SU-DHL-6 (cell line): ENCODE measurements around the gene ST6GAL1.

Experiments used
- EZH2phosphoT487 ChIP-seq: fragments of 200-600 bp; sonication (generic), shearing (Covaris generic); conservative IDR thresholded peaks from 2 replicates; pipeline ENCODE4 v1.6.1; 2018; ENCODE audit warnings: mild to moderate bottlenecking, antibody characterized with exemption, low read length, moderate library complexity, mixed read lengths
- TF ChIP-seq, protein P1 (sequence below): fragments of 200-600 bp; sonication (generic); IDR thresholded peaks from one replicate; pipeline ENCODE4 v1.5.1; 2017; ENCODE audit warnings: antibody characterized with exemption, mild to moderate bottlenecking, low read length, moderate library complexity; ENCODE audit not compliant: insufficient read depth, poor library complexity, severe bottlenecking

DNA sequence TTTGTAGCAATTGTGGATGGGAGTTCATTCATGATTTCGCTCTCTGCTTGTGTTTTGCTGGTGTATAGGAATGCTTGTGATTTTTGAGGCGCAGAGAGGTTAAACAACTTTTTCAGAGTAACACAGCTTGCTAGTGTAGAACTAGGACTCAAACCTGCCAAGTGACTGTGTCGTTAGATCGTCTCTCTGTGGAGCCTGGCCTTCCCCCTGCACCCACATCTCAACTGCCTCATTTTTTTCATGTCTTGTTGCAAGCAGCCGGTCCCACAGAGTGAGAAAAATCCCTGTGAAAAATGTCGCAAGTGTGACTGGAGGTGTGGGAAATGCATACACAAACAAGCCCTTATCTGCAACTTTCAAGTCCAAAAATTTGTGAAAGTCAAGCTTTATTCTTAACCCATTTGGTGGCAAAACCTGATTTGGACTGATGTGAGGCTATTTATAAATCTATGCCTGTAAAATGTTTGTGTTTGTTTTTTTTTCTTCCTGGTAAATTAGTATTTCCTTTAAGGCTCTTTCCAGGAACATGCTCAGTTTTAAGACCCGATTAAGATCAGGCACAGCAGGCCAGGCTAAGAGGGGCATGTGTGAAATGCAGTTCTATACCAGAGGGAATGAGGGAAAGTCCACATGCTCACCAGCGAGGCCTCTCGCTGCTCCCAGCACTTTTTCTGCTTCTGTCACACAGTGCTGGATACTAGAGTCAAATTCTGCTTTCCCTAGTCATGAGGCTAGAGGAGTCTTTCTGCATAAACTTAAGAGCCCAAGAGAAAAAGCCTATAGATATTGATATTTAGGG lies 25.8 kb downstream of the ST6GAL1 start:
- TF ChIP-seq, protein P1, sequence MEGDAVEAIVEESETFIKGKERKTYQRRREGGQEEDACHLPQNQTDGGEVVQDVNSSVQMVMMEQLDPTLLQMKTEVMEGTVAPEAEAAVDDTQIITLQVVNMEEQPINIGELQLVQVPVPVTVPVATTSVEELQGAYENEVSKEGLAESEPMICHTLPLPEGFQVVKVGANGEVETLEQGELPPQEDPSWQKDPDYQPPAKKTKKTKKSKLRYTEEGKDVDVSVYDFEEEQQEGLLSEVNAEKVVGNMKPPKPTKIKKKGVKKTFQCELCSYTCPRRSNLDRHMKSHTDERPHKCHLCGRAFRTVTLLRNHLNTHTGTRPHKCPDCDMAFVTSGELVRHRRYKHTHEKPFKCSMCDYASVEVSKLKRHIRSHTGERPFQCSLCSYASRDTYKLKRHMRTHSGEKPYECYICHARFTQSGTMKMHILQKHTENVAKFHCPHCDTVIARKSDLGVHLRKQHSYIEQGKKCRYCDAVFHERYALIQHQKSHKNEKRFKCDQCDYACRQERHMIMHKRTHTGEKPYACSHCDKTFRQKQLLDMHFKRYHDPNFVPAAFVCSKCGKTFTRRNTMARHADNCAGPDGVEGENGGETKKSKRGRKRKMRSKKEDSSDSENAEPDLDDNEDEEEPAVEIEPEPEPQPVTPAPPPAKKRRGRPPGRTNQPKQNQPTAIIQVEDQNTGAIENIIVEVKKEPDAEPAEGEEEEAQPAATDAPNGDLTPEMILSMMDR = no peak
- no peak for TF ChIP-seq EZH2phosphoT487
